Naive thymus-derived CD8-positive, alpha-beta T cell (primary cell): ENCODE results near the gene IGF2R. TPM values are rescaled to one million over a fixed set of nuclear protein-coding genes. Genes with fewer than 3 reads are reported as not detected.
A peak's percentile ranks its signal among the peaks of the same experiment; 100 is the strongest.
"Not testable (repeated sequence)": the region's sequence is repeated elsewhere in the genome, so short reads cannot be mapped to it uniquely, and the experiment has no call there.

Experiments
- ATAC-seq, 2 donors: fragments of 150-1000 bp; cut with Tn5 transposase in 1 of 2; sonication (Bioruptor Pico), chemical (Tn5 transposase) in 1 of 2; 1 replicate in 1 of 2; 2 replicates in 1 of 2; pipeline ENCODE4 v1.10.0; 2021; ENCODE audit warnings: mild to moderate bottlenecking in 2 of 2, moderate library complexity in 2 of 2
- POLR2A ChIA-PET: fragments of 350-600 bp; sonication (Branson Sonifier 250); formaldehyde crosslinking; loops from one replicate; lab custom pipeline; 2021; ENCODE audit warnings: antibody characterized with exemption; lab: Charles Lee
- DNase-seq, 10 donors: peaks; one replicate each; pipeline versions ENCODE4 v3.0.0 to v3.0.0-alpha.2; 2020 to 2022
- H3K27ac Mint-ChIP-seq, 10 donors: one replicate each; pipeline ENCODE4 v1.8.0; 2020 to 2022; ENCODE audit warnings: mild to moderate bottlenecking in 10 of 10, mixed read lengths in 10 of 10, moderate library complexity in 4 of 10, inconsistent platforms in 1 of 10
- H3K27me3 Mint-ChIP-seq, 5 donors: one replicate each; pipeline ENCODE4 v1.8.0; 2021 to 2022; ENCODE audit warnings: mixed read lengths in 5 of 5
- H3K36me3 Mint-ChIP-seq, 3 donors: one replicate each; pipeline ENCODE4 v1.8.0; 2020 to 2022; ENCODE audit warnings: mixed read lengths in 3 of 3, mild to moderate bottlenecking in 2 of 3, inconsistent platforms in 1 of 3
- H3K4me1 Mint-ChIP-seq, 4 donors: one replicate each; pipeline ENCODE4 v1.8.0; 2021 to 2022; ENCODE audit warnings: mixed read lengths in 4 of 4
- H3K4me3 Mint-ChIP-seq, 10 donors: one replicate each; pipeline ENCODE4 v1.8.0; 2020 to 2022; ENCODE audit warnings: mild to moderate bottlenecking in 10 of 10, mixed read lengths in 10 of 10, moderate library complexity in 6 of 10, inconsistent platforms in 1 of 10
- H3K9me3 Mint-ChIP-seq, 9 donors: one replicate each; pipeline ENCODE4 v1.8.0; 2020 to 2022; ENCODE audit warnings: mixed read lengths in 9 of 9, mild to moderate bottlenecking in 3 of 9, inconsistent platforms in 1 of 9, moderate library complexity in 1 of 9
- polyA plus RNA-seq, 3 donors: library from polyadenylated mRNA; unstranded; fragments of 300-500 nt; fragmentation: Illumina TruSeq; gene quantifications; one replicate each; pipeline ENCODE4 v1.2.3, GENCODE V29; 2021
- total RNA-seq, 8 experiments: library from RNA in 2 of 8; stranded (reverse) in 2 of 8; gene quantifications; one replicate each; pipeline ENCODE4 v1.2.3 and lab custom pipeline; 2021 to 2026

Gene IGF2R
- total and polyA plus RNA-seq, 5 experiments from 2014 or later, result 9.1 to 69.7 (median 19.3) TPM

GRCh38 chr6:159959165-159959975 is 9.5 kb upstream of the IGF2R start:
- H3K9me3 Mint-ChIP-seq, result no peaks in the 10 kb centered on the region
- H3K4me3 Mint-ChIP-seq, result no peak overlapping the region
- H3K27ac Mint-ChIP-seq, result no peak overlapping the region
- POLR2A ChIA-PET, result no interaction called here
- peaks cover 0 to 9% (median 0%) of the 10 kb centered on the region in 5 donors for H3K27me3 Mint-ChIP-seq
- H3K36me3 Mint-ChIP-seq, result no peaks in the 10 kb centered on the region
- peaks cover 0 to 7% (median 0%) of the 10 kb centered on the region in 4 donors for H3K4me1 Mint-ChIP-seq
- DNase-seq (no peak), ATAC-seq (no peak)

DNA sequence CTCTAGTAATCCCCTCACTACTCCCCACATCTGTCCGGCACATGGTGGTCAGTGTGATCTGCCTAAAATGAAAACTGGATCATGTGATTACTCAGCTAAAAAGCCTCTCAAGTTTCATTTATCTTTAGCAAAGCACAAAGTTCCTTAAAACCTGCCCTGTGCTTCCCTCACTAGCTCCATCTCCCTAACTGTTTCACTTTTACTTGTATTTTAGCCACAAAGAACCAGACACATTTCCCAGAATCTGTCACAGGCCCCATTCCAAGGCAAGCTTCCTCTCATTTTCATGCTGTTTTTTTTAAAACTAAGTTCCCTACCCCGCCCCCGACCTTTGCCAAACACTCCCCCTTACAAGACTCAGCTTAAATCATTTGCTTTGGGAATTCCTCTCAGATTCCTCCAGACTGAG is 8.9 kb upstream of the IGF2R start:
- ATAC-seq (no peak), DNase-seq (no peak)
- peaks cover 0 to 7% (median 0%) of the 10 kb centered on the region in 4 donors for H3K4me1 Mint-ChIP-seq
- H3K27ac Mint-ChIP-seq, result no peak overlapping the region
- H3K36me3 Mint-ChIP-seq, result no peaks in the 10 kb centered on the region
- no peak overlapping the region for H3K4me3 Mint-ChIP-seq
- no peaks in the 10 kb centered on the region for H3K9me3 Mint-ChIP-seq
- peaks cover 0 to 9% (median 0%) of the 10 kb centered on the region in 5 donors for H3K27me3 Mint-ChIP-seq
- POLR2A ChIA-PET, result no interaction called here

- no peaks in the 10 kb centered on the region for H3K36me3 Mint-ChIP-seq
- H3K27me3 Mint-ChIP-seq, result peaks cover 0 to 6% (median 0%) of the 10 kb centered on the region in 5 donors
- no peak for ATAC-seq
- no peak overlapping the region for H3K4me3 Mint-ChIP-seq
- H3K4me1 Mint-ChIP-seq, result peaks cover 0 to 7% (median 0%) of the 10 kb centered on the region in 4 donors
- no peak for DNase-seq
- POLR2A ChIA-PET, result no interaction called here
- no peaks in the 10 kb centered on the region for H3K9me3 Mint-ChIP-seq
- H3K27ac Mint-ChIP-seq, result no peak overlapping the region
These were observed 8.4 kb upstream of the IGF2R start for GRCh38 chr6:159960485-159960884.

DNA sequence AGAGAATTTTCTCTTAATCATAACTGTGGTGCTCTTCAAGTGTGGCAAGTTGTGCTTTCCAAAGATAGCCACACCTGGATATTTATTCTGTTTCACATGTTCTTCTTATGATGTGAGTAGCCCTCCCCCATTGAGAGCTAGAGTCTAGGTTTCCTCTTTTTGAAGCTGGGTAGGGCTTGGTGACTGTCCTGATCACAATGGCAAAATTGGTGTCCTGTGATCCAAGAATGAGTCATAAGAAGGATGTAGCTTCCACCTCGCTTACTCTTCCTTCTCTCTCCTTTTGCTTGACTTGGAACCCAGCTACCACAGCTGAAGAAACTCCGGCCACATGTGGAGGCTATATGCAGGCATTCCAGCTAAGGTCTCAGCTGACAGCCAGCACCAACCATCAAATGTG is 7.4 kb upstream of the IGF2R start:
- no peak for DNase-seq
- H3K27me3 Mint-ChIP-seq, result no peaks in the 10 kb centered on the region
- POLR2A ChIA-PET, result no interaction called here
- H3K36me3 Mint-ChIP-seq, result no peaks in the 10 kb centered on the region
- H3K4me3 Mint-ChIP-seq, result no peak overlapping the region
- no peak overlapping the region for H3K27ac Mint-ChIP-seq
- H3K4me1 Mint-ChIP-seq, result peaks cover 0 to 7% (median 0%) of the 10 kb centered on the region in 4 donors
- ATAC-seq, result no peak
- H3K9me3 Mint-ChIP-seq, result no peaks in the 10 kb centered on the region

- Mint-ChIP-seq H3K4me1 (peaks cover 0 to 12% (median 2%) of the 10 kb centered on the region in 4 donors), H3K27ac (no peak overlapping the region), H3K4me3 (no peak overlapping the region), H3K36me3 (no peaks in the 10 kb centered on the region), H3K27me3 (no peaks in the 10 kb centered on the region), H3K9me3 (no peaks in the 10 kb centered on the region)
- DNase-seq (no peak), ATAC-seq (no peak)
- POLR2A ChIA-PET, result no interaction called here
These were observed 5.8 kb upstream of the IGF2R start for GRCh38 chr6:159963111-159963510.

- Mint-ChIP-seq H3K27ac (no peak overlapping the region), H3K9me3 (no peaks in the 10 kb centered on the region), H3K4me3 (no peak overlapping the region), H3K27me3 (no peaks in the 10 kb centered on the region), H3K4me1 (peaks cover 0 to 13% (median 5%) of the 10 kb centered on the region in 4 donors), H3K36me3 (no peaks in the 10 kb centered on the region)
- ATAC-seq (no peak), DNase-seq (no peak)
- POLR2A ChIA-PET, result no interaction called here
These were observed 4.8 kb upstream of the IGF2R start for GRCh38 chr6:159964046-159964445.

- DNase-seq (no peak), ATAC-seq (no peak)
- Mint-ChIP-seq H3K27ac (no peak overlapping the region), H3K36me3 (no peaks in the 10 kb centered on the region), H3K4me1 (peaks cover 12 to 25% (median 19%) of the 10 kb centered on the region in 4 donors), H3K9me3 (no peaks in the 10 kb centered on the region), H3K4me3 (no peak overlapping the region), H3K27me3 (no peaks in the 10 kb centered on the region)
- POLR2A ChIA-PET, result no interaction called here
These were observed 2.5 kb upstream of the IGF2R start for GRCh38 chr6:159966339-159966738.

DNA sequence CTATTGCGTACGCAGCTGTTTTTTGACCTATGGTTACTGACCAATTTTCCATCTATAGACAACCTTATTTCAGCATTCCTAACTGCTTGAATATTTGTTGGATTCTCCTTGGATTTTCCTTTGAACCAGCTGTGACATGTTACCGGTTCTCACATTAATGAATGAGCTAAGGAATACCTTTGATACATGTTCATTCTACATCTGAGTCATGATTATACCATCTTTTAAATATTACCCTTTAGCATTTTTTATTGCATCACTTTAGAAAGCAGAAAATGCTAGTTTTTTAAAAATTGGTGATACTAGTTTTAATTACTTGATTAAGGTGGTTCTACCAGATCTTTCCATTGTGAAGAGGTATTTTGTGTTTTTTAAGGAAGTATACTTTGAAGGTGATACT is 1.9 kb upstream of the IGF2R start:
- DNase-seq, result no peak
- POLR2A ChIA-PET, result interaction anchor here (3.6 to 3.9 kb wide), 2 partner anchors 14 to 48 kb away, joined by 20 to 47 read pairs; no protein-coding TSS in a partner anchor
- no peak for ATAC-seq
- Mint-ChIP-seq H3K36me3 (no peaks in the 10 kb centered on the region), H3K27me3 (no peaks in the 10 kb centered on the region), H3K4me3 (no peak overlapping the region), H3K4me1 (peaks cover 15 to 31% (median 25%) of the 10 kb centered on the region in 4 donors), H3K9me3 (no peaks in the 10 kb centered on the region), H3K27ac (peak overlapping the region in 1 of 10 donors; percentile 34)

DNA sequence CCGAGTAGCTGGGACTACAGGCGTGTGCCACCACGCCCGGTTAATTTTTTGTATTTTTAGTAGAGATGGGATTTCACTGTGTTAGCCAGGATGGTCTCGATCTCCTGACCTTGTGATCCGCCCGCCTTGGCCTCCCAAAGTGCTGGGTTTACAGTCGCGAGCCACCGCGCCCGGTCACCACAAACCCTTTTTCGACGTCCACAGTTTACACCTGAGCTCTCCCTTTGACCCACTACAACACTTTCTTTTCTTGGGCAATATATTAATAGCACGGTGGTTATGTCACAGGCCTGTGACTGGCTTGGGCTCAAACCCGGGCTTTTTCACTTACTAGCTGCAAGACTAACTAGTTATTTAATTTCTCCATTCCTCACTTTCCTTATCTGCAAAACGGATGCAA is 1.3 kb upstream of the IGF2R start:
- not testable (repeated sequence) for H3K36me3 Mint-ChIP-seq, ATAC-seq
- H3K4me3 Mint-ChIP-seq, result peak overlapping the region in 3 of 10 donors; percentile 18 to 47 (median 38)

DNA sequence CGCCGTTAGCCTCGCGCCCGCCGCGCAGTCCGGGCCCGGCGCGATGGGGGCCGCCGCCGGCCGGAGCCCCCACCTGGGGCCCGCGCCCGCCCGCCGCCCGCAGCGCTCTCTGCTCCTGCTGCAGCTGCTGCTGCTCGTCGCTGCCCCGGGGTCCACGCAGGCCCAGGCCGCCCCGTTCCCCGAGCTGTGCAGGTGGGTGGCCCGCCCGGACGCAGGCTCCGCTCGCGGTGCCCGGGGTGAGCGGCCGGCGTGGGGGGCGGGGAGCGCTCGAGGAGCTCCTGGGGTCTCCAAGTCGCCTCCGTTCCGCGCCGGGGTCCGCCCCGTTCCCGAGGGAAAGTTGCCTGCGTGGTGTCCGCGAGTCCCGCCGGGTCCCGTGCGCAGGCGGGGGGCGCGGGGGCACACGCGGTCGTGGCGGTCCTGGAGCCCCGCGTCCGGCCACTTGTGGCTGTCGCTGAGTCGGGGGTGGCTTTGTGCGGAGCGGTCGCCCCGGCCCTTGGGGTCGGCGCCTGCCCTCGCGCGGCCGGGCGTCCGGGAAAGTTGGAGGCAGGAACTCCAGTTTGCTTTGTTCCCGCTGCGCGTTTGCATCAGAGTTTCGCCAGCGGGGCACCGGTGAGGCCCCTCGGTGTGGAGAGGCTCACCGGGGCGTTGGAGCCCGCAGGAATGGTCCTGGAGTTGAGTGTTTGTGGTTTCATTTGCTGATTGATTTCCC is 476 bp downstream of the IGF2R start:
- H3K27me3 Mint-ChIP-seq, result no peaks in the 10 kb centered on the region
- no peaks in the 10 kb centered on the region for H3K36me3 Mint-ChIP-seq
- DNase-seq, result peak in 3 of 10 donors; percentile 24 to 72 (median 26)
- peak overlapping the region in 9 of 10 donors; percentile 83 to 94 (median 92) for H3K27ac Mint-ChIP-seq
- POLR2A ChIA-PET, result interaction anchor here (1.5 to 3.9 kb wide), 4 partner anchors 12 to 179 kb away, joined by 3 to 47 read pairs (median 14); partner anchors contain the start of gene MRPL18
- H3K4me1 Mint-ChIP-seq, result peaks cover 30 to 55% (median 49%) of the 10 kb centered on the region in 4 donors
- peak overlapping the region; percentile 83 to 97 (median 90) for H3K4me3 Mint-ChIP-seq
- H3K9me3 Mint-ChIP-seq, result no peaks in the 10 kb centered on the region
- ATAC-seq, result peak; percentile 68 to 71

More for the DNA sequence above, 1.3 kb upstream of the IGF2R start:
- peaks cover 16 to 38% (median 31%) of the 10 kb centered on the region in 4 donors for H3K4me1 Mint-ChIP-seq
- not testable (repeated sequence) for H3K9me3 Mint-ChIP-seq, DNase-seq, H3K27me3 Mint-ChIP-seq
- POLR2A ChIA-PET, result interaction anchor here (0.8 to 3.9 kb wide), 7 partner anchors 11 to 274 kb away, joined by 3 to 47 read pairs (median 8); partner anchors contain the start of genes MRPL18, SOD2 and TCP1
- peak overlapping the region in 5 of 10 donors; percentile 15 to 90 (median 67) for H3K27ac Mint-ChIP-seq

DNA sequence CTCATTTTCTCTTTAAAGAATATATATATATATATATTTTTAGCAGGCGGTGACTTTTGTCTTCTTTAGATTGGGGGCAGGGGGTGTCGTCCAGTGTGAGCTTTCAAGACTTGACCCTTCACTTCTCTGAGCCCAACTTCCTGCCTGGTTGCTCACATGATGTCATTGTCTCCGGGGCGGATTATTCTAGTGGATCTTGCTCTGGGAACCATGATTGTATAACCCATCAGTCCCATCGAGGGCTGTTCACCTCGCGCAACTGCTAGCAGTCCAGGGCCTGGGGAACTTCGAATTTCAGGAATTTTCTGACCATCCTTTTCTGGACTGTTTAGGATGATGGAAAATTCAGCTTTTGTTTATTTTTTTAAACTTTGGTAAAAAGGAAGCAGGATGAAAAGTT is 1.0 kb downstream of the IGF2R start:
- H3K9me3 Mint-ChIP-seq, result no peaks in the 10 kb centered on the region
- H3K4me3 Mint-ChIP-seq, result peak overlapping the region; percentile 83 to 97 (median 90)
- peak overlapping the region; percentile 83 to 94 (median 92) for H3K27ac Mint-ChIP-seq
- DNase-seq (peak in 1 of 10 donors; percentile 15), ATAC-seq (no peak)
- H3K27me3 Mint-ChIP-seq, result no peaks in the 10 kb centered on the region
- H3K36me3 Mint-ChIP-seq, result no peaks in the 10 kb centered on the region
- peaks cover 33 to 61% (median 54%) of the 10 kb centered on the region in 4 donors for H3K4me1 Mint-ChIP-seq
- POLR2A ChIA-PET, result interaction anchor here (1.5 to 3.9 kb wide), 4 partner anchors 11 to 180 kb away, joined by 3 to 47 read pairs (median 14); partner anchors contain the start of gene MRPL18

GRCh38 chr6:159970659-159971063 is 1.8 kb downstream of the IGF2R start:
- Mint-ChIP-seq H3K4me3 (peak overlapping the region; percentile 83 to 97 (median 90)), H3K27me3 (no peaks in the 10 kb centered on the region), H3K36me3 (no peaks in the 10 kb centered on the region), H3K27ac (peak overlapping the region in 9 of 10 donors; percentile 84 to 94 (median 92)), H3K4me1 (peaks cover 37 to 66% (median 60%) of the 10 kb centered on the region in 4 donors), H3K9me3 (no peaks in the 10 kb centered on the region)
- no peak for ATAC-seq
- POLR2A ChIA-PET, result interaction anchor here (3.6 to 3.9 kb wide), 2 partner anchors 10 to 44 kb away, joined by 20 to 47 read pairs; no protein-coding TSS in a partner anchor
- DNase-seq, result no peak
